Loucy (cell line): ENCODE results near the gene SPTLC3.

Experiments
- EZH2phosphoT487 ChIP-seq: fragments of 200-600 bp; IDR thresholded peaks from 2 replicates; pipeline ENCODE4 v1.6.1; 2018; ENCODE audit warnings: antibody characterized with exemption, mild to moderate bottlenecking, moderate library complexity, borderline replicate concordance
- TF ChIP-seq, protein P1 (sequence below): fragments of 200-600 bp; sonication (generic); conservative IDR thresholded peaks from 2 replicates; pipeline ENCODE4 v1.5.1; 2014; ENCODE audit warnings: mild to moderate bottlenecking, antibody characterized with exemption, low read length

DNA sequence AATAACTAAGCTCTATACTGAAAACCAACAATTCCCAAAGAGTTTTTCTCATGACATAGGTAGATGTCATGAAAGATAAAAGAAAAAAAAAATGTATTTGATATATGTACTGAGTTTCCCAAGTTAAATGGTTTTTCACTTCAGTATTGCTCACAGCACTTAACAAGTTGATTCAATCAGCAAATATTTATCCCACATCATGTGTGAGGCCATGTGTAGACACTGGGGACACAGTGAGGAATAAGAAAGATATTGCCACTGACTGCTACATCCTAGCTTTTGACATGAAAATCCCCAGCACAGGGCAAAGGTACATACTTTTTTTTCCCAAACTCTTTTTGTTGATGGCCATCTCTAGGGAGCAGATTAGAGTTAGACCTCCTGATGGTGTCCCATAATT lies 25.3 kb downstream of the SPTLC3 start:
- TF ChIP-seq, protein P1, sequence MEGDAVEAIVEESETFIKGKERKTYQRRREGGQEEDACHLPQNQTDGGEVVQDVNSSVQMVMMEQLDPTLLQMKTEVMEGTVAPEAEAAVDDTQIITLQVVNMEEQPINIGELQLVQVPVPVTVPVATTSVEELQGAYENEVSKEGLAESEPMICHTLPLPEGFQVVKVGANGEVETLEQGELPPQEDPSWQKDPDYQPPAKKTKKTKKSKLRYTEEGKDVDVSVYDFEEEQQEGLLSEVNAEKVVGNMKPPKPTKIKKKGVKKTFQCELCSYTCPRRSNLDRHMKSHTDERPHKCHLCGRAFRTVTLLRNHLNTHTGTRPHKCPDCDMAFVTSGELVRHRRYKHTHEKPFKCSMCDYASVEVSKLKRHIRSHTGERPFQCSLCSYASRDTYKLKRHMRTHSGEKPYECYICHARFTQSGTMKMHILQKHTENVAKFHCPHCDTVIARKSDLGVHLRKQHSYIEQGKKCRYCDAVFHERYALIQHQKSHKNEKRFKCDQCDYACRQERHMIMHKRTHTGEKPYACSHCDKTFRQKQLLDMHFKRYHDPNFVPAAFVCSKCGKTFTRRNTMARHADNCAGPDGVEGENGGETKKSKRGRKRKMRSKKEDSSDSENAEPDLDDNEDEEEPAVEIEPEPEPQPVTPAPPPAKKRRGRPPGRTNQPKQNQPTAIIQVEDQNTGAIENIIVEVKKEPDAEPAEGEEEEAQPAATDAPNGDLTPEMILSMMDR: no peak
- TF ChIP-seq EZH2phosphoT487: no peak
